HepG2 (cell line): Measurements from ENCODE around the gene GPR107. TPM values are rescaled to one million over a fixed set of nuclear protein-coding genes. Genes with fewer than 3 reads are reported as not detected.

ENCODE experiments used
- CHD2 ChIP-seq: IDR thresholded peaks from 2 replicates; pipeline ENCODE4 v1.6.1; 2011; ENCODE audit warnings: low read depth, low read length, improper control_type of control experiment
- CHD4 ChIP-seq: fragments of 200-600 bp; sonication (generic); IDR thresholded peaks from 2 replicates; pipeline ENCODE4 v1.7.0; 2017; ENCODE audit warnings: mild to moderate bottlenecking, low read length, borderline replicate concordance
- HOXA3 ChIP-seq: sonication (generic); formaldehyde crosslinking; IDR thresholded peaks from 2 replicates; pipeline ENCODE4 v1.5.0; 2020; ENCODE audit warnings: missing genetic modification reagents
- KDM5B ChIP-seq: sonication (generic); formaldehyde crosslinking; IDR thresholded peaks from 2 replicates; pipeline ENCODE4 v1.4.0; 2020; ENCODE audit warnings: missing genetic modification reagents, mild to moderate bottlenecking, borderline replicate concordance
- MED8 ChIP-seq: sonication (generic); formaldehyde crosslinking; IDR thresholded peaks from 2 replicates; pipeline ENCODE4 v1.8.1; 2023; ENCODE audit warnings: mild to moderate bottlenecking, missing genetic modification reagents; ENCODE audit not compliant: insufficient replicate concordance
- MIXL1 ChIP-seq: IDR thresholded peaks from 2 replicates; pipeline ENCODE4 v1.6.1; 2016
- PHF20 ChIP-seq: sonication (generic); formaldehyde crosslinking; IDR thresholded peaks from 2 replicates; pipeline ENCODE4 v1.5.0; 2020; ENCODE audit warnings: mild to moderate bottlenecking, missing genetic modification reagents
- PRDM15 ChIP-seq: sonication (generic); formaldehyde crosslinking; IDR thresholded peaks from 2 replicates; pipeline ENCODE4 v1.4.0; 2020; ENCODE audit warnings: missing genetic modification reagents
- RFXAP ChIP-seq: sonication (generic); formaldehyde crosslinking; IDR thresholded peaks from 2 replicates; pipeline ENCODE4 v1.4.0; 2020; ENCODE audit warnings: missing genetic modification reagents, borderline replicate concordance
- ZBTB40 ChIP-seq, 2 experiments: fragments of 450-650 bp in 1 of 2; sonication (generic) in 1 of 2; formaldehyde crosslinking in 1 of 2; IDR thresholded peaks; 2 replicates each; pipeline versions ENCODE4 v1.6.1 to v1.8.0; 2016 to 2022; ENCODE audit warnings: antibody characterized with exemption in 1 of 2, mild to moderate bottlenecking in 1 of 2, missing genetic modification reagents in 1 of 2
- ZNF296 ChIP-seq: sonication (generic); formaldehyde crosslinking; conservative IDR thresholded peaks from 2 replicates; pipeline ENCODE4 v1.5.0; 2020; ENCODE audit warnings: mild to moderate bottlenecking, missing genetic modification reagents
- ZNF446 ChIP-seq: sonication (generic); formaldehyde crosslinking; IDR thresholded peaks from 2 replicates; pipeline ENCODE4 v1.5.0; 2020; ENCODE audit warnings: mild to moderate bottlenecking, missing genetic modification reagents
- ZNF639 ChIP-seq: conservative IDR thresholded peaks from 2 replicates; pipeline ENCODE4 v1.6.1; 2018; ENCODE audit warnings: missing genetic modification reagents
- ZNF644 ChIP-seq: IDR thresholded peaks from 2 replicates; pipeline ENCODE4 v1.6.1; 2016; ENCODE audit warnings: low read depth
- polyA plus RNA-seq, 8 experiments: library from polyadenylated mRNA; depleted of rRNA in 3 of 8; stranded (reverse) in 7 of 8; unstranded in 1 of 8; fragments of >200 nt; fragmentation: Illumina TruSeq in 4 of 8; extraction: Trizol in 4 of 8; gene quantifications; 2 replicates each; pipeline versions ENCODE4 v1.2.1 to v1.2.3, GENCODE V29; 2011 to 2016; ENCODE audit warnings: low read depth in 4 of 8, missing spikeins in 1 of 8, mixed read lengths in 1 of 8; ENCODE audit not compliant: insufficient read depth in 1 of 8
- total RNA-seq, 5 experiments: library from RNA; depleted of rRNA; stranded (reverse); fragments of >200 nt; fragmentation: Illumina TruSeq; extraction: Trizol; gene quantifications; 2 replicates each; pipeline ENCODE4 v1.2.3, GENCODE V29; 2016; ENCODE audit warnings: low read depth in 1 of 5

The GPR107 gene
- total and polyA plus RNA-seq, 2 of the 13 experiments (the other 11 are each of a cell fraction or from before 2014, with no cell fraction given) = 22.5 to 24.4 TPM

GRCh38 chr9:130042885-130043653 is 10.6 kb upstream of the GPR107 start, which contains the start of gene FNBP1 (continued):
- TF ChIP-seq PRDM15 (0 out of 2 replicates have a peak, but pooled peaks have one; percentile 15), ZBTB40 (IDR thresholded peaks at IDR 0.05) (no peak), ZBTB40 (CRISPR knock-in tag; IDR thresholded peaks at IDR 0.05) (0 out of 2 replicates have a peak, but pooled peaks have one; percentile 82), RFXAP (CRISPR knock-in tag) (0 out of 2 replicates have a peak, but pooled peaks have one; percentile 38), HOXA3 (peak; percentile 27; the same call in 1 of the 2 replicates), MIXL1 (no peak), ZNF296 (CRISPR knock-in tag) (no peak), CHD2 (no peak), KDM5B (CRISPR knock-in tag) (peak; percentile 59), CHD4 (0 out of 2 replicates have a peak, but pooled peaks have one; percentile 12), PHF20 (CRISPR knock-in tag) (0 out of 2 replicates have a peak, but pooled peaks have one; percentile 26), ZNF639 (no peak), MED8 (CRISPR knock-in tag) (peak; percentile 57), ZNF446 (CRISPR knock-in tag) (peak; percentile 19; the same call in 1 of the 2 replicates), ZNF644 (CRISPR knock-in tag) (no peak)
